ENCODE measurements around the gene FGB.
A peak's percentile ranks its signal among the peaks of the same experiment; 100 is the strongest.

The FGB gene

DNA sequence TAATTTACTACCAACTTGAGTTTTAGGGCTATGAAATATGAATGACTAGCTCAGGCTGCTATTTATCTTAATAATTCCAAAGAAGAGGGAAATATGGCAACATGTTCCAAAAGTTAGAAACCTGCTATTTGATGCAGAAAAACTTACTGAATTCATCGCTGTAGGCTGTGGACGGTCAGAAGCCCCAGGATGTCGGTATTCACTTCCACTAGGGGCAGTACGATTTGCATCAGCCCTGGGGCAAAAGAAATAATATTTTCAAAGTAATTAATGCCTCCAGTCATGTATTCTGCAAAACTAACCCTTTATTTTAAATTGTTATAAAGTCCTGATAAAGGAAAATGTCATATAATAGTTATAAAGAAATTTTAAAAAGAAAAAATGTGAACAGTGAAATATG, 17.1 kb upstream of the FGB start:
- H3K27me3 ChIP-seq (ENCODE audit: control insufficient read depth, insufficient read depth, low read length), result no peaks in the 10 kb centered on the region
- H3K9ac ChIP-seq (ENCODE audit: low read length), result no peak overlapping the region
- peaks cover 76% of the 10 kb centered on the region for H3K36me3 ChIP-seq (ENCODE audit: control insufficient read depth, insufficient read depth, low read length)
- no peak overlapping the region for H3K4me3 ChIP-seq (ENCODE audit: low read depth, low read length)
- H3K27ac ChIP-seq (ENCODE audit: low read depth, low read length), result no peak overlapping the region
- peaks cover 7% of the 10 kb centered on the region; the same call in 1 of the 2 replicates for H3K4me1 ChIP-seq (ENCODE audit: control insufficient read depth, insufficient read depth, low read length)
- no peaks in the 10 kb centered on the region for H3K9me3 ChIP-seq (ENCODE audit: control insufficient read depth, insufficient read depth, low read depth, low read length)

DNA sequence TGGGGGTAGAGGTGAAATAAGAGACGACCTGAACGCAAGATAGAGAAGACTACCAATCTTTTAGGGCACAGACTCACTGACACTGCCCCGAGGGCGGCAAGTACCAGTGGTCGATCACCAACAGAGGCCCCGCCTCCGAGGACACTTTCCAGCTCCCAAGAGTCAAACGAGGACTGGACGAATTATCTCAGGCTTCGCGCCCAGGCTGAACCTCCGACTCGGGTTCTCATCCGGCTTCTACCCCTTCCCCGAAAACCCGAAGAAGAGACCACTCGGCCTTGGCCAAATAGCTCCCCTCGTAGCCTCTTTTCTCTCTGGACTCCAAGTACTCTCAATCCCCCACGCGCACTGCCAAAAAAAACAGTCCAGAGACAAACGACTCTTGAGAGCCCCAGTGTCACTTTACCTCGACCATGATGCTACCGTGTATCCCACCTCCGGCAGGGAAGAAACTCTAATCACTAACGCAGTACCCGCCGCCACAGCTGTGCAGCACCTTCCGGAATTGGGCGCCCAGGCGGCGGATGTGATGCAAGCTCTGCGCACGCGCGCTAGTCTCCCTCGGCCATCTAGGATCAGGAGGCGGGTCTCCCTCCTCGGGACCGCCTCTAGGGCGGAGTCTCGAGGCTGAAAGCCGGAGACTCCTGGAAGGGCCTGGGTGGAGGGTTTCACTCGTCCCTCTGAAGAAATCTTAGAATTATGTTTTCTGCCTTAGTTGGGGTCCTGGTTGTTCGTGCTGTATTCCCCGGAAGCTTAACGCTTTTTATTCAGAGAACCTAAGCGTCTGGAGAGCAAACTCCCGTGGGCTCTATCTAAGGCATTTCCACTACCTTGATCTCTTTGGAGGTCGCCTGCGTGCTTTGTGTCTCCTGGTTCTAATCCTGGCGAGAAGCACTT, 12.7 kb upstream of the FGB start, which contains the start of gene PLRG1:
Gene PLRG1, minus strand, starts transcription at position 507 of the 897 bp plus-strand sequence. Its CDS starts 92 bp downstream, at position 415.
- peaks cover 31% of the 10 kb centered on the region for H3K36me3 ChIP-seq (ENCODE audit: control insufficient read depth, insufficient read depth, low read length)
- no peaks in the 10 kb centered on the region for H3K27me3 ChIP-seq (ENCODE audit: control insufficient read depth, insufficient read depth, low read length)
- H3K4me1 ChIP-seq (ENCODE audit: control insufficient read depth, insufficient read depth, low read length), result peaks cover 9% of the 10 kb centered on the region; the same call in 1 of the 2 replicates
- H3K27ac ChIP-seq (ENCODE audit: low read depth, low read length), result peak within 1 kb of the TSS; percentile 37; the same call in 1 of the 2 replicates
- peak within 1 kb of the TSS; percentile 84 for H3K4me3 ChIP-seq (ENCODE audit: low read depth, low read length)
- H3K9me3 ChIP-seq (ENCODE audit: control insufficient read depth, insufficient read depth, low read depth, low read length), result no peaks in the 10 kb centered on the region
- H3K9ac ChIP-seq (ENCODE audit: low read length), result peak within 1 kb of the TSS; percentile 81

DNA sequence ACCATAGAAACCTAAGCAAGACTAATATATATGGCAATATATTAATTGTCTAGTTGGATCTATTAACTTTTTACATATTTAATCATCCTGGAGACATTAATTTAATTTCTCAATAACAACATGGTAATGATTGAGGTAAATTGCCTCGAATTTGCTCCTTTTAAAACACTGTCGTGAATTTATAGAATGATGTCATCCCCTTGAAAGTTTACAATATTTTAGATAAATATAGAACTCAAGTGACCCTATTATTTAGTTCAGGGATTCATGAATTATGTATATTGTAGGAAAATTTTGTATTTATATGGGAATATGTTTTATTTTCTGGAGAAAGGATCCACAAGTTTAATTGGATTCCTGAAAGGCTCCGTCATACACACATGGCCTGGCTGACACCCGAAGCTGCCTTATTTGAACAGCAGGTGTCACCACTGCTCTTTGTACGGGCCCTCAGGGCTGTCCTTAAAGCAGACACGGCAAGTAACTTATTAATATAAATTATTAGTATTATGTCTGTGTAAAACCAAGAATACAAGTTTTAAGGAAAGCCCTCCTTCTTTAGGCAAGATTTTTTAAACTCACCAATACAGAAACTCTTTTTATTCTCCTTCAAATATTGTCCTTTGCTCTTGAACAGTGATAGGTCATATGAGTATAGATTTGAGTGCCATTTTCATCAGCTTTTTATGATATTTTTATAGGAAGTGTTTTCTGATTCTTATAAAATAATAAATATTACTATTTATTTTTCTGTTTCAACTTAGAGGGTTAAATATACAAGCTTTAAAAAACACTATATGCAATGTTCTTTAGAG, 10.7 kb upstream of the FGB start:
- Histone ChIP-seq H3K4me1 (ENCODE audit: control insufficient read depth, insufficient read depth, low read length) (peaks cover 9% of the 10 kb centered on the region; the same call in 1 of the 2 replicates), H3K27me3 (ENCODE audit: control insufficient read depth, insufficient read depth, low read length) (no peaks in the 10 kb centered on the region), H3K9ac (ENCODE audit: low read length) (no peak overlapping the region), H3K27ac (ENCODE audit: low read depth, low read length) (no peak overlapping the region), H3K9me3 (ENCODE audit: control insufficient read depth, insufficient read depth, low read depth, low read length) (no peaks in the 10 kb centered on the region), H3K36me3 (ENCODE audit: control insufficient read depth, insufficient read depth, low read length) (peaks cover 12% of the 10 kb centered on the region), H3K4me3 (ENCODE audit: low read depth, low read length) (no peak overlapping the region)

DNA sequence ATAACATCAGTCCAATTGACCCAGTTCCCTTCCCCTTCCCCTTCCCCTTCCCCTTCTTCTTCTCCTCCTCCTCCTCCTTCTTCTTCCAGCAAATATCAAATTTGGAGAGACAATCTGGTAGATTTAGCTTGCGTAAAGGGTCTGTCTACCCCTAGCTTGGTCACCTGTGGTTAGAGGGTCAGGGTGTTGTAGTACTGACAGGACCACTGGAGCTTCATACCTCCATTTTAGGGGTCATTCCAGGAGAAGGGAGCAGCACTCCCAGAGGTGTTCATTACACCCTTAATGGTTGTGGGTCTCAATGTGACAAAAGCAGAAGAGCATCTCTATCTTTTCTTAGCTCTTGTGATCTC, 3.7 kb upstream of the FGB start:
- Histone ChIP-seq H3K27ac (ENCODE audit: low read depth, low read length) (no peak overlapping the region), H3K4me1 (ENCODE audit: control insufficient read depth, insufficient read depth, low read length) (no peaks in the 10 kb centered on the region), H3K9ac (ENCODE audit: low read length) (no peak overlapping the region), H3K4me3 (ENCODE audit: low read depth, low read length) (no peak overlapping the region), H3K27me3 (ENCODE audit: control insufficient read depth, insufficient read depth, low read length) (no peaks in the 10 kb centered on the region), H3K9me3 (ENCODE audit: control insufficient read depth, insufficient read depth, low read depth, low read length) (no peaks in the 10 kb centered on the region), H3K36me3 (ENCODE audit: control insufficient read depth, insufficient read depth, low read length) (no peaks in the 10 kb centered on the region)

DNA sequence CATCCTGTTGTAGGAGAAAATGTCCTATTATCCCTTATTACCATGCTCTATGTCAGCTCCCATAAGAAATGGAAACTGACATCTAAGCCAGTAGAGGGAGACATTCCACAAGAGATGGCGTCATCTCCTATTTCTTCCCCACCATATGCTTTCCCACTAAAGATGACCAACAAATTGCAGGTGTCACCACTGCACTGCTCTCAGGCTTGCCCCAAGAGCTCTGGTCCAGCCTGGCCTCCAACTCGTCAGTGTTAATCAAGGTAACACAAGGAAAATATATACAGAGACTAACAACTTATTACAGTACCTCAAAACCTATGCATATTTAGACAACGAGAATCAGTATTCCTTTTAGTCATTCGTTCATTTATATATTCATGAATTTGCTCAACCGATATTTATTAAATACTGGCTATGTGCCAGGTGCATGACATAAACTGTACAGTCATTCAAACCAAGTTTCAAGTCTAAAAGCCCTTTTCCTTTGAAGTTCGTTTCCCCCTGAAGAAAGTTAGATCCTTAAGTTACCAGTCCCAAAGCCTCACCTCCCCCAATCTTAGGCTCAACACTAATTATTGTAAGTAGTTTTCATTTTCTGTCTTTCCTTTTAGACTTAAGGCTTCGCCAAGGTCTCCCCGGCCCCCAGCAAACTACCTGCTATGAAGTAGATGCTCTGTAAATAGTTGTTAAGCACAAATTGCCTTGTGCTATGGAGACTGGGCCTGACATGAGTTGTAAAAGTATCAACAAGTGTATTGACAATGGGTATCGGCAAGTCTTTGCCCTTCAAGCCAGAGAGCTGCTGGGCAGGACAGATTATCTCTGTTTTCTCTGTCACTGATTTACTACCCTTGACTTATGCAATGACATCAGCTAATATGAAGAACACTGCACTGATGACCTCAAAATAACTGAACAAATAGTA, 3.1 kb upstream of the FGB start:
- Histone ChIP-seq H3K9me3 (ENCODE audit: control insufficient read depth, insufficient read depth, low read depth, low read length) (no peaks in the 10 kb centered on the region), H3K4me1 (ENCODE audit: control insufficient read depth, insufficient read depth, low read length) (no peaks in the 10 kb centered on the region), H3K36me3 (ENCODE audit: control insufficient read depth, insufficient read depth, low read length) (no peaks in the 10 kb centered on the region), H3K9ac (ENCODE audit: low read length) (no peak overlapping the region), H3K27ac (ENCODE audit: low read depth, low read length) (no peak overlapping the region), H3K27me3 (ENCODE audit: control insufficient read depth, insufficient read depth, low read length) (no peaks in the 10 kb centered on the region), H3K4me3 (ENCODE audit: low read depth, low read length) (no peak overlapping the region)

DNA sequence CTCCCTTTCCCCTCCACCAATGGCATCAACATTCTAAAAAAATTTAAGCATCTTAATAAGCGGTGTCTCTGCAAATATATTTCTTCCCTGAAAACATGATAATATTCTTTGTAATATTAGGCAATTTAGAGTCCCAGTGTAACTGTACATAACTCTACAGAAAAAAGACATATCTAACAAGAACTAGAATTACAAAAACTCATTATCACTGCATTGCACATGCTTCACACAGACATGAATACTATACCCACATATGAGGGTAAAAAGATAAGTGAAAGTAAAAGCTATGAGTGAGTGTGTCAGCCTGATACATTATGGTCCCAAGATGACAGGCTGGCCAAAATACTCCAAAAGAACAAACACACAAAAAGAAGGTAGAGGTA, 2.4 kb upstream of the FGB start:
- Histone ChIP-seq H3K4me1 (ENCODE audit: control insufficient read depth, insufficient read depth, low read length) (no peaks in the 10 kb centered on the region), H3K36me3 (ENCODE audit: control insufficient read depth, insufficient read depth, low read length) (no peaks in the 10 kb centered on the region), H3K9me3 (ENCODE audit: control insufficient read depth, insufficient read depth, low read depth, low read length) (no peaks in the 10 kb centered on the region), H3K27ac (ENCODE audit: low read depth, low read length) (no peak overlapping the region), H3K4me3 (ENCODE audit: low read depth, low read length) (no peak overlapping the region), H3K27me3 (ENCODE audit: control insufficient read depth, insufficient read depth, low read length) (no peaks in the 10 kb centered on the region), H3K9ac (ENCODE audit: low read length) (no peak overlapping the region)

DNA sequence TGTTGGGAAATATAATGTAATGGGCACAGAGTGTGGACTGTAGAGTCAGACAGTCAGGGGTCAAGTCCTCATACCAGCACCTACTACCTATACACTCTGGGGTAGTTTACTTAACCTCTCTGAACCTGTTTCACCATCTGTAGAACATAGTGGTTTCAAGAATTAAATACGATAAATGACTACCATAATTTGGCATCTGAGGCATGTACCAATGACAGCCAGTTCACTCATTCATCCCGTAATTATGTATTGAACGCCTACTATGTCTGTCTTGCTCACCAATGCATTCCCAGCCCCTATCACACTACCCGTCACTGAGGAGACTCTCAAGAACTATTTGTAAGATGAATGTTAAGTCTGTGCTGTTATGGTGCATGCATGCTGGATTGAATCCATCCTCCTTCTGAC, 2.0 kb upstream of the FGB start:
- Histone ChIP-seq H3K36me3 (ENCODE audit: control insufficient read depth, insufficient read depth, low read length) (no peaks in the 10 kb centered on the region), H3K9me3 (ENCODE audit: control insufficient read depth, insufficient read depth, low read depth, low read length) (no peaks in the 10 kb centered on the region), H3K27me3 (ENCODE audit: control insufficient read depth, insufficient read depth, low read length) (no peaks in the 10 kb centered on the region), H3K27ac (ENCODE audit: low read depth, low read length) (no peak overlapping the region), H3K4me1 (ENCODE audit: control insufficient read depth, insufficient read depth, low read length) (no peaks in the 10 kb centered on the region), H3K4me3 (ENCODE audit: low read depth, low read length) (no peak overlapping the region), H3K9ac (ENCODE audit: low read length) (no peak overlapping the region)

DNA sequence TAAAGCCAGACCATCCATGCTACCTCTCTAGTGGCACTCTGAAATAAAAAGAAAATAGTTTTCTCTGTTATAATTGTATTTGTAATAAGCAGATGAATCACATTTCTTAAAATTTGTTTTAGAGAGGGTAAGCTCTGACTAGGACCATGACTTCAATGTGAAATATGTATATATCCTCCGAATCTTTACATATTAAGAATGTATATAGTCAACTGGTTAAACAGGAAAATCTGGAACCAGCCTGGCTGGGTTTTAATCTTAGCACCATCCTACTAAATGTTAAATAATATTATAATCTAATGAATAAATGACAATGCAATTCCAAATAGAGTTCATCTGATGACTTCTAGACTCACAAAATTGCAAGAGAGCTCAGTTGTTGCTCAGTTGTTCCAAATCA, 1.5 kb downstream of the FGB start:
- no peaks in the 10 kb centered on the region for H3K36me3 ChIP-seq (ENCODE audit: control insufficient read depth, insufficient read depth, low read length)

DNA sequence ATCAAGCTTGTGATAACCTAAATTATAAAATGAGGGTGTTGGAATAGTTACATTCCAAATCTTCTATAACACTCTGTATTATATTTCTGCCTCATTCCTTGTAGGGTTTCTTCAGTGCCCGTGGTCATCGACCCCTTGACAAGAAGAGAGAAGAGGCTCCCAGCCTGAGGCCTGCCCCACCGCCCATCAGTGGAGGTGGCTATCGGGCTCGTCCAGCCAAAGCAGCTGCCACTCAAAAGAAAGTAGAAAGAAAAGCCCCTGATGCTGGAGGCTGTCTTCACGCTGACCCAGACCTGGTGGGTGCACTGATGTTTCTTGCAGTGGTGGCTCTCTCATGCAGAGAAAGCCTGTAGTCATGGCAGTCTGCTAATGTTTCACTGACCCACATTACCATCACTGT, 2.9 kb downstream of the FGB start:
- Histone ChIP-seq H3K4me1 (ENCODE audit: control insufficient read depth, insufficient read depth, low read length) (no peaks in the 10 kb centered on the region), H3K4me3 (ENCODE audit: low read depth, low read length) (no peak overlapping the region), H3K36me3 (ENCODE audit: control insufficient read depth, insufficient read depth, low read length) (no peaks in the 10 kb centered on the region), H3K9ac (ENCODE audit: low read length) (no peak overlapping the region), H3K9me3 (ENCODE audit: control insufficient read depth, insufficient read depth, low read depth, low read length) (no peaks in the 10 kb centered on the region), H3K27ac (ENCODE audit: low read depth, low read length) (no peak overlapping the region), H3K27me3 (ENCODE audit: control insufficient read depth, insufficient read depth, low read length) (no peaks in the 10 kb centered on the region)

More for the DNA sequence above, 1.5 kb downstream of the FGB start:
- no peaks in the 10 kb centered on the region for H3K9me3 ChIP-seq (ENCODE audit: control insufficient read depth, insufficient read depth, low read depth, low read length)
- no peaks in the 10 kb centered on the region for H3K27me3 ChIP-seq (ENCODE audit: control insufficient read depth, insufficient read depth, low read length)
- H3K4me1 ChIP-seq (ENCODE audit: control insufficient read depth, insufficient read depth, low read length), result no peaks in the 10 kb centered on the region
- no peak overlapping the region for H3K4me3 ChIP-seq (ENCODE audit: low read depth, low read length)
- H3K27ac ChIP-seq (ENCODE audit: low read depth, low read length), result no peak overlapping the region
- H3K9ac ChIP-seq (ENCODE audit: low read length), result no peak overlapping the region

DNA sequence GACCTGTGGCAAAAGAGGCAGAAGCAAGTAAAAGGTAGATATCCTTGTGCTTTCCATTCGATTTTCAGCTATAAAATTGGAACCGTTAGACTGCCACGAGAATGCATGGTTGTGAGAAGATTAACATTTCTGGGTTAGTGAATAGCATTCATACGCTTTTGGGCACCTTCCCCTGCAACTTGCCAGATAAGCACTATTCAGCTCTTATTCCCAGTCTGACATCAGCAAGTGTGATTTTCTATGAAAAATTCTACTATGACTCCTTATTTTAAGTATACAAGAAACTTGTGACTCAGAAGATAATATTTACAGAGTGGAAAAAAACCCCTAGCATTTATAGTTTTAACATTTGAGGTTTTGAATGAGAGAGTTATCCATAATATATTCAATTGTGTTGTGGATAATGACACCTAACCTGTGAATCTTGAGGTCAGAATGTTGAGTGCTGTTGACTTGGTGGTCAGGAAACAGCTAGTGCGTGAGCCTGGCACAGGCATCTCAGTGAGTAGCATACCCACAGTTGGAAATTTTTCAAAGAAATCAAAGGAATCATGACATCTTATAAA, 3.9 kb downstream of the FGB start:
- Histone ChIP-seq H3K9ac (ENCODE audit: low read length) (no peak overlapping the region), H3K4me3 (ENCODE audit: low read depth, low read length) (no peak overlapping the region), H3K27ac (ENCODE audit: low read depth, low read length) (no peak overlapping the region), H3K4me1 (ENCODE audit: control insufficient read depth, insufficient read depth, low read length) (no peaks in the 10 kb centered on the region), H3K27me3 (ENCODE audit: control insufficient read depth, insufficient read depth, low read length) (no peaks in the 10 kb centered on the region), H3K9me3 (ENCODE audit: control insufficient read depth, insufficient read depth, low read depth, low read length) (no peaks in the 10 kb centered on the region), H3K36me3 (ENCODE audit: control insufficient read depth, insufficient read depth, low read length) (no peaks in the 10 kb centered on the region)
